HG02588 (cell line): ENCODE measurements around the gene PLEKHG3.

ENCODE experiments used
- ATAC-seq: cut with Tn5 transposase; IDR thresholded peaks from one replicate; pipeline ENCODE4 v1.9.1; 2021; ENCODE audit warnings: mild to moderate bottlenecking, moderate library complexity; ENCODE audit not compliant: unreplicated experiment

PLEKHG3 gene

DNA sequence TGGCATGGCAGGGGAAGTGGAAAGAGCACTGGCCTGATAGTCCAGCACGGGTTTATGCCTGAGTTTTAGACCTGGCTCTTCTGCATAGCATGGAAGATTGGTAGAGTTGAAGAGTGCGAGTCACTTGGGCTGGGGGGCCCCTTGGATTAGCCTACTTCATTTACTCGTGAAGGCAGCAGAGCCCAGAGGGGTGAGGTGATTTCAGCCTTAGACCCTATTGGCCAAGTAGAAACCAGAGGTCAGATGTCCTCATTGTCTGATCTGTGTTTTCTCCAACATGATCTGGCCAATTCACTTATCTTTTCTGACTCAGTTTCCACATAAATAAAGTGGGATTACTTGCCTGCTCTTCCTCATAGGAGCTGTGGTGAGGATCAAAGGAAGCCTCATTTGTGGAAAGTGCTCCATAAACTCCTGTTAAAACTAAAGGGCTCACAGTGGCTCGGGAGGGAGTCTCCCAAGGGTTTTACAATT is 1.9 kb downstream of the PLEKHG3 start:
- no peak for ATAC-seq

DNA sequence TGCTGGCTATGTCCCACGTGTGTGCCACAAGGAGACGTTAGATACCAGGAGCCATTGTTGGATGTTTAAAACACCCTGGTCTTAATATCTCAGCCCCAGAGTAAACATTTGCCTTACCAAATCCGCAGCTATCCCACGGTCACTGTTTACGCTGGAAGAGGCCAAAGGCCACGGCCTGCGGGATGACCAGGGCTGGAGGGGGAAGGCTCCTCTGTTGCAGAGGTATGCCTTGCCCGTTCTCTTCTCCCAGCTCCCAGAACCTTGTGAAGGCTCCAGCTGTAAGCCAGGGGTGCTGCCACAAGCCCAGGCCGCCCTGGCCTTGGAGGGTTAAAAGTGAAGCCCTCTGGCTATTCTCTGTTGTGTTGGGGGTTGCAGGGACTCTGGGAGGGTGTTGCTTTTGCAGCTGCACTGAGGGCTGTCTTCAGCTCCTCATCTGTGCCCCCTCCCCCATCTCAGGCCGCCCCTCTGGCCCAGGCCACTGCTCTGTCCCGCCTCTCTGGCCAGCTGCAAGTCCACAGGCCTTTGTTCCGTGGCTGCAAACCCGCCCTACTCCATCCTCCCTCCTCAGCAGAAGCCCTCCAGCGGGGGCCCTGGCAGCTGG is 2.5 kb downstream of the PLEKHG3 start:
- ATAC-seq = no peak

DNA sequence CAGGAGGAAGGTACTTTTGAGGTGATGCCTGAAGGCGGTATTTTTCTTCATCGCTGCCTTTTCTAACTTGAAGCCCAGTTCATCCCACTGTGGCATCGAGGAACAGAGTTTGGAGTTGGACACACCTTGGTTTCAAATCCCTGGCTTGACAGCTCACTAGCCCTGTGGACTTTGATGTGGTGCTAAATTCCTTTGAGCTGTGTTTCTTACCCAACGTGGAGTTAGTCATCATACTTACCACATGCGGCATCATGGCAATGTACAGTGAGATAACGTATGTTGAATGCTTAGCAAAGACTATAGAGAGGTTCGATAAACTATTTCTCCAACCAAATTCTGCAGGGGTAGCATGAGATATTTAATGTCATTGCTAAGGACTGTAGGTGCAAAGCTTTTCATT is 3.4 kb downstream of the PLEKHG3 start:
- ATAC-seq = no peak

DNA sequence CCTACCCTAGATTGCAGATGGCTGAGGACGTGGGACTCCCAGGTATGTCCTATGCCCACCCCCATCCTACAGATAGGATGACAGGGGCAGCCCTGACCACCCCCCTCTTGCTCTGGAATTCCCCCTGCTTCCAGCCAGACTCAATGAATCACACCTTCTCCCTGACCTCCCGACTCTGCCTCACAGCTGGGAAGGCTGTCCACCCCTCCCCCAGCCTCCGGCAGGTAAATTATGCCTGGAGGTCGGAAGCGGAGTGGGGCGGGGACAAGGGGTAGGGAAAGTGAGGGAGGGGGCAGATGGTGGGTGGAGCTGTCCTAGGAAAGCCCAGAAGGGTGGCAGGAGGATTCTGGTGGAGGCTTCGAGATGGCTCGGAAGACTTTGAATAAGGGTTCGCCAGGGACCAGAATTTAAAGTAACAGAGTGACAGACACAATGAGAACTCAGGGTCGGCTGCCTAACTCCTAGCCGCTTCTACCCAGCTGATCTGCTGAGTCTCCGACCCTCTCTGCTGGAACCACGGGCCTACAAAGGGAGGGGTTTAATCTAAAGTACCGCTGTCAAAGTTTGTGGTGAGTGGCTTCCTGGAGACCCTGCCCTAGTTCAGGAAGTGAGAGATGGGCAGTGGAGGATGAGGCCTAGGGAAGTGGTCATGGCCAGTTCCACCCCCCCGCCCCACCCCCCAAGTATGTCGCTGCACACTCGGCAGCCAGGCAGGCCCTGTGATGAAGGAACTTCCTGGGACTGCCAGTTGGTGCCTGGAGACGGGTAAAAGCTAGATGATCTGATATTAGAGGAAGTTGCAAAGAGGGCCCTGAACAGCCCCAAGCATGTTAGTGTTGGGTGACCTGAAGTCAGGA is 4.2 kb downstream of the PLEKHG3 start:
- ATAC-seq = no peak

DNA sequence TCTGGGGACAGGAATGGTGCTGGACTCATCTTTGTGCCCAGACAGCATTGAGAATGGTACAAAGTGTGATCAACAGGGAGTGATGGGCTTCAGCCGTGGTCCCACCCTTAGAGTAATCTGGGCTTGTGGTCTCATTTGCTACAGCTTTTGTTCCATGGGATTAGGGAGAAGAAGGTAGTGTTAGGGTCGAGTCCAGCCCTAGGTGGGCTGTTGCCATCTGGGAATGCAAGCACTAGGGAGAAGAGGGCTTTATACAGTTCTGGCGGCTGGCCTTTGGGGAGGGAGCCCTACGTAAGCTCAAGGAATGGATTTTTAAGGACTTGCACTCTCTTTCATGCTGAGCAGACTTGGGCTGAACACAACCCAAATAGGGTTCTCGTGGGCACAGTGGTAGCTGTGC is 4.9 kb downstream of the PLEKHG3 start:
- ATAC-seq = no peak

DNA sequence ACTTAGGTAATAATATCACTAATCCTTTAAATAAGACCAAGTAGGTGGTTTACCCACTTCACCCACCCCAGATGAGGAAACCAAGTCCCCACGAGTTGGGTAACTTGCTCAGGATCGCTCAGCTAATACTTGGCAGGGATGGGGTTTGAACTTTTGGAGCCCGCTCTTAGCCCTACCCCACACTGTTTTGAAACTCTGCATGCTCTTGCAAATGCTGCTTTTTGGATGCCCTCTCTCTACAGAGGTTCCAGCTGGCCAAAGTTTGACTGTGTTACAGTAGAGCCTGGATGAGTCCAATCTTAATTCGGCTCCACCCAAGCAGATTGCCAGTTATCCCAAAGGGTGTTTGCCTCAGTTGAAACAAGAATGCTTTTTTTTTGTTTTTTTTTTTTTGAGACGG is 6.8 kb downstream of the PLEKHG3 start:
- no peak for ATAC-seq

DNA sequence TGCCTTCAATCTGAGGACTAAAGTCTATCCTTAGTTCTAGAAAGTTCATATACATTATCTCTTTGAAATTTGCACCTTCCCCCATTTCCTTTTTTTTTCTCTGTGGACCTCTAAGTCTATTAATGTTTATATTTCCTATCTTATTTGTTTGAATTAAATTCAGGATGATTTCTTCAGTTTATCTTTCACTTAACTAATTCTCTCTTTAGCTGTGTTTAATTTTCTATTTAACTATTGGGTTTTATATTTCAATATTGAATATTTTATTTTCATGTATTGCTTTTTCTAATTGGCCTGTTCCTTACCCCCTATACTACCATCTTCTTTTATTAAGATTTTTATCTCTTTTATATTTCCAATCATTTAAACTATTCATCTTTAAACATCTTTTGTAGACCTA is 9.5 kb downstream of the PLEKHG3 start:
- no peak for ATAC-seq

DNA sequence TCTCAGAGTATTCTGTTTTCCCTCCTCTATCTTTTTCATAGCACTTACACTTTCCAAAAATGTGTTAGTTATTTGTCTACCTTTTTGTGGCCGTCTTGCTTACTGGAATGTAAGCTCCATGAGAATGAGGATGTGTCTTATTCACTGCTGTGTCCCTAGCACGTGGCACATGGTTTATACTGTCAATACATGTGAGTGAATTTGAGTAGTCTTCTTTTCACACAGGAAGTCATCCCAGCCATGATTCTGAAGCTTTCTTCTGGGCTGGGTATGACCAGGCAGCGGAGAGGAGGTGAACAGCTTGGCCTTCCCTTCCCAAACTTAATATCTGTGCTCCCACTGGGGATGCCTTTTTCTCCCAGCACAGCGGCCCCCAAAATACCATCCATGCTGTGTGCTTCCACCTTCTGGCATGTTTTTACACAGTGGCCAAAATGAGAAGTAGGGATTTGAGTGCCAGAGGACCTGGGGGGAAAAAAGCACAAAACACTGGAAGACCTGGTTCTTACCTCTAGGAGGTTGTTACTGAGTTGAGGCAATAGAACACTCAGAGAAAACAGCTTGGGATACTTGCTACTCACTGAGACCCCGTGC is 10.3 kb downstream of the PLEKHG3 start:
- ATAC-seq = no peak

DNA sequence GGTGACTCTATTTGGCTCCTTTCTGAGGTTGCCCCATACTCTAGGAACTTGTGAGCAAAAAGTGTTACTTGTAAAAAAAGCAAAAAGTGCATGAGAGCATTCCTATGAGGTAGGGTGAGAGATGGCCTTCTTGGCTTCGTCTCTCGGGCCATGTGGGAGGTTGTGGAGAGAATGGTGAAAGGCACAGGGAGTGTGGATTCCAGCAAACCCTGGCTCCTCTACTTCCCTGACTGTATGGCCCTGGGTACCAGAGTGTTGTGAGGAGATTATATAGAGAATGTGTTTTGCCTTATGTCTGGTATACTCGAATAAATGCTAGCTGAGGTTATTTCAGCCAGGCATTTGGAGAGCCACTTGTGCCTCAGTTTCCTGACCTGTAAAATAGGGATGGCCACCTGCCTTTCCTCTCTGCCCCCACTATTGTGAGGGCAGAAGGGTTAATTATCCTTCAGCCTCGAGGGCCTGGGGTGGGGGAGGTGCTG is 11.0 kb downstream of the PLEKHG3 start:
- ATAC-seq = no peak

DNA sequence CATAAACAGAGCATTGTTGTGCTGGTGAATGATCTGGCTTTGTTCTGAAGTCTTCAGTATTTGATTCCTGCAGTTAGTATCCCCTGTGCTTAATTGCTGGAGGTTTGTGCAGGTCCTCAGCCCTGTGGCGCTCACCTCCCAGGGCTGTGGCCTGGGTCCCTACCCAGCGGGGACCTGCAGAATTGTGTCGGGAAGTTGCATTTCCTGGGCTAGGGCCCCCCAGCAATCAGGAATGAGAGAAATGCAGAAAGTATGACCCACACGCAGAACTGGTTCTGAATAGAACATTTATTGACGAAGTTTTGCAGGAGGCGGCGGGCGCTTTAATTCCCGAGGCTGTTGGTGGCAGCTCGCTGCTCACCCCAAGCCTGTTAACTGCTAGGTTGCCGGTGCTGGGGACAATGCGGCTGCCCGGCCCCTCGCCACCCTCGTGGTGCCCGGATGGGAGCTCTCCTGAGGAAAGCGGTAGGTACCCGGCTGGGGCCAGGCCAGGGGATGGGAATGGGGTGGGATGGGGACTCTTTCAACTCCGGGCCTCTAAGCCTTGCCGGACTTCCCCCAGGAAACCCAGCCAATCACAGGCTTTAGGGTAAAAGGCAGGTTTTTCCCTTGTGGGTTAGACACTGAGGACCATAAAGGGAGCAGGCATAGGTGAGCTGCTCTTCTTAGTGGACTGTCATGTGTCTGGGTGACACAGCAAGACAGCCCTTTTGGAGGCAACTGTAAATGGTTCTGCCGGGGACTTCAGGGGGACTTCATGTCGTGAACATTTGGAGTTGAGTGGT is 11.6 kb downstream of the PLEKHG3 start:
- ATAC-seq = no peak

DNA sequence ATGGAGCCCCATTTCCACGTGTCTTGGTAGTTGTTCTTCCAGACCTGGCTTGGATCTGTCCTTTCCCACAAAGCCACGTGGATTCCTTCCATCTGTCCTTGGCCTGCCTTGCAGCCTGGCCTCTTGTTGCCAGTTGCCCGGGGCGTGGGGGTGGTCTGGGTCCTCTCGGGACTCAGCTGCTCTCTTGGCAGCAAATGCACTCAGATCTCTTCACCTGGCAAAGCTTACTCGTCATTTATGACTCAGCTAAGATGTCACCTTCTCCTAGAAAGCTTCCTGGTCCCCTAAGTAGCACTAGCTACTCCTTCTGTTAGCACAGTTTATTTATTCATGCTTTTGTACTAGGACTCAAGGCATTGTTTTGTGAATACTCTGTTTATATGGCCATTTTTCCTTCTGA is 13.6 kb downstream of the PLEKHG3 start:
- ATAC-seq = no peak

DNA sequence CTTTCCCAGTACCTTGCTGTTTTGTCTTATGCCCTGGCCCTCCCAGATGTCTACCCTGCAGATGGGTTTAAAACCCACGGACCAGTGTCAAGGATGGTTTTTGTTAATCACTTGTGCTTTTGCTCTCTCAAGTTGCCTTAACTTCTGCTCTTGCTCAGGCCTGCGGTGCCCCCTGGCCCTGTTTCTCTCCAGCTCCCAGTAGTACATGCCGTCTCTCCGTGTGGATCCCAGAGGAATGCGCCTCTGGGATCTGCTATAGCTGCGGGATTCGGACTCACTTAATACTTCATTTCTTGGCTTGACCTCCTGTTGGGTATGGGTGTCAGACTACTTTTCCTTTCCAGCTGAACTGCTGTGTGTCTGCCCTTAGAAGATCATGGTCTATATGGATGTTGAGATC is 14.5 kb downstream of the PLEKHG3 start:
- ATAC-seq = no peak

DNA sequence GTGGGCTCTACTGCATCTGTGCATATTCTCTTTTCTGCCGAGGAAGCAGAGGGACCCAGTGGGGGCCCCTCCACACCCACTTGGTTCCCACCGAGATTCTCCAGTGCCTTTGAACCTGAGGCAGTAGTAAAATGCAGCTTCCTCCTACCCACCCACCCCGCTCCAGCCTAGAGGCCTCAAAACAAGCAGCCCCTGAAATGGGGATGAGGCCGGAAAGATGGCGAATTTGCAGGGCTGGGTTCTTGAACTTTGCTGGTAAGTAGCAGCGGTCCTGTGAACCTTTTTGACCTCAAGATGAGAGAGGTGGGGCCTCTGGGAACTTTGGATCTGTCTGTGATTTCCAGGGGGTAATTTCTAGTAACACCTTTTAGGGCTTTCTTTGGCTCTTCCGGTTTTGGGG is 15.4 kb downstream of the PLEKHG3 start:
- no peak for ATAC-seq

DNA sequence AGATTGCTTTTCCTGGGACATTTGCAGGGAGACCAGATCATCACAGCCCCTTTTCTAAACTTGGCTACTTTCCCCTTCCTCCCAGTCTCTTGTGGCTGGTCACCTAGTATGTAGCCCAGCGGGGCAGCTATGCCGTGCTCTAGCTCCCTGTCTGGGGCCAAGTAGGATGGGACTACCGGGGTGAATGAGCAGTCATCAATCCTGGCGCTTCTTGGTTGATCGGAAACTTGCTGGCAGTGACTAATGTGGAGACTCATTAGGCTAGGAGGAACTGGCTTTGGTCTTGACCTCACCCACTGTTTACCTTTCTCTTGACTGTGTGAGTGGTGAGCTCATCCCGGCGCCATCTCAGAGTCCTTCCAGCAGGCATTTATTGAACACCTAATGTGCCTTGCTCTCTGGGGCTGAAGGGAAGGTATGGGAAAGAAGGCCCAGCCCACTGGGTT is 15.9 kb downstream of the PLEKHG3 start:
- no peak for ATAC-seq

DNA sequence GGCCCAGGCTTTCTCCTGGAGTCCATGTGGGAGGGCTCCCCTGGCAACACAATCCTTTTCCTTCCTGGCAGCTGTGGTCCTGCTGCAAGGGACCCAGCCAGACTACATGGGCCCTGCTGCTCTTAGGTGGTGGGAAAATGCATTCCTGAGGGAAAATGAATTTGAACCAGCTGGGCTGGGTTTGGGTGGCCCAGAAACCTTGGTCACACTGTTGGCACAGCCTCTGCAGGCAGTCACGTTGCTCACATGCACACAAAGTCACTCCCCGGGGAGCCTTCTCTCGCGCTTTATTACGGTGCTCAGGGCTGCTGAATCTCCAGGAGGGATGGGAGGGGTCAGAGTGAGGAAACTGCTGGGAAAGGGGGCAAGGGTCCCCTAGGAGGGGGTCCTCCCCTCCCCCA is 17.2 kb downstream of the PLEKHG3 start:
- no peak for ATAC-seq

DNA sequence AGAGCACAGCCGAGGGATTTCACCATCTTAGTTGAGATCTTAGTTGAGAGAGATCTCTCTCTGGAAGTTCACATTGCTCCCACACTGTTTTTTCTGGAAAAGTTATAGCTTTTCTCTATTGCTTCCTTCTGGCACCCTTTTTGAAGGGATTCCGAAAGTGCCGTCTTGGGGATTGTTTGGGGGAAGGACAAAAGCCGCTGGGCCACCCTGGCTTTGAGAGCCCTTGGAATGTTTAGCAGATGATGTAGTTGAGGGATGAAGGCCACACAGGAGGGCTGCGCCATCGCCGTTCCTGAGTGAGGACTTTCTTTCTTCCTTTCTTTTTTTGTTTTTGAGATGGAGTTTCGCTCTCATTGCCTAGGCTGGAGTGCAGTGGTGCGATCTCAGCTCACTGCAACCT is 17.7 kb downstream of the PLEKHG3 start:
- ATAC-seq = no peak

DNA sequence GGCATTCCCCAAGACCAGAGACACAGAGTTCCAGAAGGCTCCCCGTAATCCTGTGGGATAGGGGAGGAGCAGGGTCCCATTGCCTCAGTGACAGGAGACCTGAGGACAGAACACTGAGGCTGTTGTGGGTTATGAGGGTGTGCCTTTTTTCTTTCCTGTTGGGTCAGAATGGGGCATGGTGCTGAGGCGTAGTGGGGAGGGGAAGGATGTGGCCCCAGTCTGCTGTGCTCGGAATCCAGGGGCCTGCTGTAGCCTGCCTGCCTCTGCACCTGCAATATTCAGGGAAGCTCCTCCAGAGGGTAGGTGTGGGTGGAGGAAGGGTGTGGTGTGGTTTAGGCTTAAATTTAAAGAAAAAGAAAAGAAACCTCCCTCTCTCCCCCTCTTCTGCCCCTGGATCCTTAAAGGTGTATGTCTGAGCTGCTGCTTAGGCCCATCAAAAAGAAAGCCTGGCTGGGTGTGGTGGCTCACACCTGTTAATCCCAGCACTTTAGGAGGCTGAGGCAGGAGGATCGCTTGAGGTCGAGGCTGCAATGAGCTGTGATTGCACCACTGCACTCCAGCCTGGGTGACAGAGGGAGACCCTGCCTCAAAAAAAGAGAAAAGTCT is 18.7 kb downstream of the PLEKHG3 start:
- ATAC-seq = no peak

DNA sequence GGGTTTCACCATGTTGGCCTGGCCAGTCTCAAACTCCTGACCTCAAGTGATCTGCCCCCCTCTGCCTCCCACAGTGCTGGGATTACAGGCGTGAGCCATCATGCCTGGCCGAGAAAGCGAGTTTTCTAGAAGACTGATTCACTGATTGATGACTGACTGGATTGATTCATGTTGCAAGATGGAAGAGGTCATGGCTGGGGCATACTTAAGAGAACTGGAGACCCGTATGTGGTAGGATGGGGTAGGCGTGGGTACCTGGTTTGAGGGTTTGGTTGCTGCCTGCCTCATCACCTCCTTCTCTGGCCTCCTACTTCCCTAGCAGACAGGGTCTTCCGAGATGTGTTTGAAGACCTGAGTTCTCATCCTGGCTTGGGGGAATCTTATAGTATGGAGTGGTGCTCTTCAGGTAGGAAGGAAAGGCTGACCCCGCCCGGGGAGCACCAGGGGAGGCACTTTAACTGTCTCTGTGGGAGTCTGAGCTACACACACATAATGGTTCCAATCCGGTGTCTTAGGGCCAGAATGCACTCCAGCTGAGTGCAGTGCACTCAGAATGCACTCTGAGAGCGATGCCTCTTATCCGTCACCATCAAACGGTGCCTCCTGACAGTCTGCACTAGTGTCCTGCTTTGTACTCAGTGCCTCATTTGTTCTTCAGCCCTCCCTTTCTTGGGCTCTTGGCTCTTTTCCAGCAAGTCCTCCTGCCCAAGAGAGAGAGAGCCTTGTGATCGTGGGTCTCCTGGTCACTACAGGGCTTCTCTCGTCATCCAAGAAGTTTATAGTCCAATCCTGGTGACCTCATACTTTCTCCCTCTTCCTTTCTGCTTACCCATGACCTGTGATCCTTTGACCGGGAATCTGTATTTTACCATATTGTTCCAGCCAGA is 19.7 kb downstream of the PLEKHG3 start:
- no peak for ATAC-seq

DNA sequence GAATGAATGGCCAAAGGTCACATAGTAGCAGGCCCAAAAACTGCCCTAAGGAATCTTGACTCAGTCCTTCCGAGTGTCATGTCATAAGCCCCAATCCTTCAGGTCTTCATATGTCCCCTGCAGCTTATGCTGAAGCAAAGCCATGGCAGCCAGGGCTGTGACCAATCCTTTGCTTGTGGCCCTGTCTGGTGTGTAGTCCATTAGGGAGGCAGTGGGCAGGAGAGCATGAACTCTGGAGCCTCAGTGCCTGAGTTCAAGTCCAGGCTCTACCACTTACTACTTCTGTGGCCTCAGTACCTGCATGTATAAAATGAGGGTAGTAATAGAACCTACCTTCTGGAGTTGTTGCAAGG is 20.3 kb downstream of the PLEKHG3 start:
- no peak for ATAC-seq

DNA sequence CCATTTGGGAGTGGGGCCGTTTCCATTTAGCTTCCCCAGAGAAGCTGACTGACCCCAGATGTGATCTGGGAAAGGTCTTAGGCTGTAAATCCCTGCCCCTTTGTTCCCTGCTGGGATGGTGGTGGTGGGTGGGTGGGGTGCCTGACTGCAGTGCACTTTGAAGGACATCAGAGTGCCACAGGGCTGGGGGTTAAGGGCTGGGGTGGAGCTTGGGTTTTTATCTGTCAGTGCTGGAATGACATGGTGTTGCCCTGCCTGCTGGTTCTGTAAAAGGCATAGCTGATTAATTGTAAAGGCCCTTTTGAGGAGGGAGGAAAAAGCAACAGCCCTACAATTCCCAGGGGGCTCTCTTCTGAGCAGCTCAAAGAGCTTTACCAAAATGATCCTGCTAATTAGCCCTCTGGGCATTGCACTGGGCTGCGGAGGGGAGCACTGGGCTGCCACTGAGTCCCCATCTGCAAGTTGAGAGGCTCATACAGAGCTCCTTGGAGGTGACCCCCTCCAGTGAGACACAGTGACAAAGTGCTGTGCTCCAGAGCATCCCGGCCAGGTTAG is 21.1 kb downstream of the PLEKHG3 start:
- no peak for ATAC-seq
